PC-9 (cell line): Measurements from ENCODE around the gene ZNF699. TPM values are rescaled to one million over a fixed set of nuclear protein-coding genes. Genes with fewer than 3 reads are reported as not detected.
"Not testable (repeated sequence)": the region's sequence is repeated elsewhere in the genome, so short reads cannot be mapped to it uniquely, and the experiment has no call there.

Source experiments
- BruUV-seq: library from RNA; stranded (reverse); fragments of 400-500 nt; replicated peaks from 2 replicates; lab custom pipeline; 2021; lab: Mats Ljungman, UMichigan
- CTCF ChIA-PET: fragments of 300-600 bp; sonication (Branson Sonifier 250); formaldehyde crosslinking; loops from one replicate; lab custom pipeline; 2022; ENCODE audit warnings: antibody characterized with exemption; lab: Charles Lee
- POLR2A ChIA-PET: fragments of 300-600 bp; sonication (Branson Sonifier 250); formaldehyde crosslinking; loops from one replicate; lab custom pipeline; 2022; ENCODE audit warnings: antibody characterized with exemption; ENCODE audit not compliant: unreplicated experiment; lab: Charles Lee
- DNase-seq, 2 experiments: peaks; one replicate each; pipeline versions ENCODE4 v3.0.0 to v3.0.0-alpha.2; 2015 to 2022; ENCODE audit warnings: mixed read lengths in 1 of 2
- H2AFZ ChIP-seq: fragments of 200-600 bp; sonication (generic); 2 replicates; pipeline ENCODE4 v1.8.1; 2017; ENCODE audit warnings: antibody characterized with exemption
- H3F3A ChIP-seq: fragments of 200-600 bp; sonication (generic); 2 replicates; pipeline ENCODE4 v1.8.1; 2017; ENCODE audit warnings: antibody characterized with exemption, mild to moderate bottlenecking, low read depth; ENCODE audit not compliant: insufficient read depth
- H3K27ac ChIP-seq: fragments of 200-600 bp; sonication (generic); 2 replicates; pipeline ENCODE4 v1.6.1; 2016; ENCODE audit warnings: mixed run types
- H3K27me3 ChIP-seq: fragments of 200-600 bp; sonication (generic); 2 replicates; pipeline ENCODE4 v1.6.1; 2016; ENCODE audit warnings: low read depth, mixed run types; ENCODE audit not compliant: insufficient read depth
- H3K36me3 ChIP-seq: fragments of 200-600 bp; sonication (generic); 2 replicates; pipeline ENCODE4 v1.6.1; 2016; ENCODE audit warnings: low read depth, mixed run types
- H3K4me1 ChIP-seq: fragments of 200-600 bp; sonication (generic); replicated peaks from 2 replicates; pipeline ENCODE4 v1.6.1; 2016; ENCODE audit warnings: mixed run types; ENCODE audit not compliant: insufficient read depth
- H3K4me2 ChIP-seq: fragments of 200-600 bp; sonication (generic); 2 replicates; pipeline ENCODE4 v1.6.1; 2017; ENCODE audit warnings: mixed run types
- H3K4me3 ChIP-seq: fragments of 200-600 bp; sonication (generic); 2 replicates; pipeline ENCODE4 v1.6.1; 2016; ENCODE audit warnings: mixed run types
- H3K79me2 ChIP-seq: fragments of 200-600 bp; sonication (generic); 2 replicates; pipeline ENCODE4 v1.6.1; 2017; ENCODE audit warnings: low read depth, mixed run types
- H3K9me2 ChIP-seq: fragments of 200-600 bp; sonication (generic); 2 replicates; pipeline ENCODE4 v1.8.1; 2017; ENCODE audit warnings: mild to moderate bottlenecking; ENCODE audit not compliant: insufficient read depth
- H3K9me3 ChIP-seq: fragments of 200-600 bp; sonication (generic); 2 replicates; pipeline ENCODE4 v1.8.1; 2016; ENCODE audit warnings: low read depth; ENCODE audit not compliant: insufficient read depth
- H4K20me1 ChIP-seq: fragments of 200-600 bp; sonication (generic); 2 replicates; pipeline ENCODE4 v1.8.1; 2017; ENCODE audit not compliant: insufficient read depth
- EZH2 ChIP-seq: fragments of 200-600 bp; sonication (generic); IDR thresholded peaks from 2 replicates; pipeline ENCODE4 v1.8.0; 2017; ENCODE audit warnings: antibody characterized with exemption, low read depth
- intact Hi-C: fragments of 100-400 bp; cut with micrococcal nuclease; formaldehyde crosslinking; loops from one replicate; pipeline ENCODE4 v1.10.0; 2022; ENCODE audit not compliant: unreplicated experiment
- total RNA-seq: library from RNA; stranded (reverse); gene quantifications from 2 replicates; pipeline ENCODE4 v1.2.3, GENCODE V29; 2021
- TF ChIP-seq, protein P1 (sequence below): fragments of 200-600 bp; sonication (generic); conservative IDR thresholded peaks from 2 replicates; pipeline ENCODE4 v1.6.1; 2017; ENCODE audit warnings: mixed run types, antibody characterized with exemption, mild to moderate bottlenecking, moderate library complexity

ZNF699 gene
- total RNA-seq, 1 experiment from 2014 or later, result 2.2 TPM

DNA sequence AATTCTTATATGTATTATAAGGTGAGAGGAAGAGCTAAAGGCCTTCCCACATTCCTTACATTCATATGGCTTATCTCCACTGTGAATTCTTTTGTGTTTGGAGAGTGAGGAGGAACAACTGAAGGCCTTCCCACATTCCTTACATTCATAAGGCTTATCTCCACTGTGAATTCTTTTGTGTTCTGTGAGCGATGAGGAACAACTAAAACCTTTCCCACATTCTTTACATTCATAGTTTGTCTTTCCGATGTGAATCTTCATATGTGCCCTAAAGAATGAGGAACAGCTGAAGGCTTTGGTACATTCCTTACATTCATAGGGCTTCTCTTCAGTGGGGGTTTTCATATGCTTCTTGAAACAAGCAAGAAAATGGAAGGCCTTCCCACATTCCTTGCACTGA lies 13.3 kb downstream of the ZNF699 start:
- H3K9me2 ChIP-seq, result no peaks in the 10 kb centered on the region
- CTCF ChIA-PET, result interaction anchor here (0.5 kb wide), 1 partner anchor 1323 kb away, joined by 15 read pairs; no protein-coding TSS in a partner anchor
- POLR2A ChIA-PET, result no interaction called here
- intact Hi-C loops, result no loop called here
- no peak overlapping the region for H3K4me2 ChIP-seq
- TF ChIP-seq, protein P1, sequence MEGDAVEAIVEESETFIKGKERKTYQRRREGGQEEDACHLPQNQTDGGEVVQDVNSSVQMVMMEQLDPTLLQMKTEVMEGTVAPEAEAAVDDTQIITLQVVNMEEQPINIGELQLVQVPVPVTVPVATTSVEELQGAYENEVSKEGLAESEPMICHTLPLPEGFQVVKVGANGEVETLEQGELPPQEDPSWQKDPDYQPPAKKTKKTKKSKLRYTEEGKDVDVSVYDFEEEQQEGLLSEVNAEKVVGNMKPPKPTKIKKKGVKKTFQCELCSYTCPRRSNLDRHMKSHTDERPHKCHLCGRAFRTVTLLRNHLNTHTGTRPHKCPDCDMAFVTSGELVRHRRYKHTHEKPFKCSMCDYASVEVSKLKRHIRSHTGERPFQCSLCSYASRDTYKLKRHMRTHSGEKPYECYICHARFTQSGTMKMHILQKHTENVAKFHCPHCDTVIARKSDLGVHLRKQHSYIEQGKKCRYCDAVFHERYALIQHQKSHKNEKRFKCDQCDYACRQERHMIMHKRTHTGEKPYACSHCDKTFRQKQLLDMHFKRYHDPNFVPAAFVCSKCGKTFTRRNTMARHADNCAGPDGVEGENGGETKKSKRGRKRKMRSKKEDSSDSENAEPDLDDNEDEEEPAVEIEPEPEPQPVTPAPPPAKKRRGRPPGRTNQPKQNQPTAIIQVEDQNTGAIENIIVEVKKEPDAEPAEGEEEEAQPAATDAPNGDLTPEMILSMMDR, result no peak
- no peak for TF ChIP-seq EZH2
- no peaks in the 10 kb centered on the region for H3F3A ChIP-seq
- no peak overlapping the region for H3K4me3 ChIP-seq
- DNase-seq, result no peak
- no peak overlapping the region for H3K27ac ChIP-seq
- no peaks in the 10 kb centered on the region for H3K4me1 ChIP-seq
- no peaks in the 10 kb centered on the region for H3K79me2 ChIP-seq
- peaks cover 15% of the 10 kb centered on the region for H3K36me3 ChIP-seq
- H2AFZ ChIP-seq, result no peak overlapping the region
- no TSS peak for BruUV-seq
- H3K9me3 ChIP-seq, result peaks cover 56% of the 10 kb centered on the region
- no peaks in the 10 kb centered on the region for H3K27me3 ChIP-seq
- no peaks in the 10 kb centered on the region for H4K20me1 ChIP-seq

DNA sequence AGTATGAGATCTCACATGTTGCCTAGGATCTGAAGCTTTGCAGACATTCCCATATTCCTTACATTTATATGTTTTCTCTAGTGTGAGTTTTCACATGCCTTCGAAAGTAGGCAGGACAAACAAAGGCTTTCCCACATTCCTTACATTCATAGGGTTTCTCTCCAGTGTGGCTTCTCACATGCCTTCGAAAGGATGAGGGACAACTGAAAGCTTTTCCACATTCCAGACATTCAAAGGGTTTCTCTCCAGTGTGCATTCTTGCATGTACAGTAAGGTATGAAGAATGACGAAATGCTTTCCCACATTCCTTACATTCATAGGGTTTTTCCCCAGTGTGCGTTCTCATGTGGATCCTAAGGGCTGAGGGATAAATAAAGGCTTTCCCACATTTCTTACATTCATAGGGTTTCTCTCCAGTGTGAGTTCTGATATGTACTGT lies 14.2 kb downstream of the ZNF699 start:
- no peak overlapping the region for H2AFZ ChIP-seq
- H3K27me3 ChIP-seq, result no peaks in the 10 kb centered on the region
- no peak overlapping the region for H3K4me3 ChIP-seq
- TF ChIP-seq EZH2, result no peak
- TF ChIP-seq, protein P1, result no peak
- no peak for DNase-seq
- H3F3A ChIP-seq, result no peaks in the 10 kb centered on the region
- no peaks in the 10 kb centered on the region for H3K9me2 ChIP-seq
- H3K79me2 ChIP-seq, result no peaks in the 10 kb centered on the region
- ChIA-PET CTCF (no interaction called here), POLR2A (no interaction called here)
- no peaks in the 10 kb centered on the region for H4K20me1 ChIP-seq
- H3K27ac ChIP-seq, result no peak overlapping the region
- no peaks in the 10 kb centered on the region for H3K4me1 ChIP-seq
- peaks cover 59% of the 10 kb centered on the region for H3K9me3 ChIP-seq
- H3K36me3 ChIP-seq, result peaks cover 15% of the 10 kb centered on the region
- BruUV-seq, result no TSS peak
- H3K4me2 ChIP-seq, result no peak overlapping the region
- intact Hi-C loops, result no loop called here

DNA sequence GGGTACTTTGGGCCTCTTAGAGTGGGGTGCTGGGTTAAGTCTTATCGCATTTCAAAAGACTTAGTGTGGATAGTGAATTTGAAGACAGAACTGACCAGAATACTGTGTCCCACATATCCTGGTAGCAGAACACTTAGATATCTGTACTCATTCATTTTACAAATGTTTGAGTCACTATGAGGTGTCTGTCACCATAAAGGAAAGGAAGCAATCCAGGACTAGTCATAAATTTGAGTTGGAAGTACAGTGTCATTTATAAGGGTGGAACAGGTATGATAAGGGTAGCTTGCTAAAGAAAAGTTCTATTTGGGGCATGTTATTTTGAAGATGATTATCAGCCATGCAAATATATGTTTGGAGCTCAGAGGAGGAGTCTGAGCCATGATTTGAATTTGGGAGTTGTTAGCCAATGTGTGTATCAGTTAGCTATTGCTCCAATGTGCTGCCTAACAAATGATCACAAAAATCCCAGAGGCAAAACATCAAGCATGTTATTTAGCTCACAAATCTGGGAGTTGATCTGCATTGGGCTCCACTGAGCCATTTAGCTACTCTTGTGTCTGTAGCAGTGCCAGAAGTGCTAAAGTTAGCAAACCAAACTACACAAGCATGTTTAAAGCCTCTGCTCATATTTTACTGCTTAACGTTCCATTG lies 20.3 kb downstream of the ZNF699 start:
- Histone ChIP-seq H3K9me3 (peaks cover 25% of the 10 kb centered on the region), H3K4me2 (no peak overlapping the region), H3K27ac (no peak overlapping the region), H3K9me2 (no peaks in the 10 kb centered on the region), H3K27me3 (no peaks in the 10 kb centered on the region), H3K4me3 (no peak overlapping the region), H3F3A (no peaks in the 10 kb centered on the region), H2AFZ (no peak overlapping the region), H3K4me1 (no peaks in the 10 kb centered on the region), H3K79me2 (no peaks in the 10 kb centered on the region), H4K20me1 (no peaks in the 10 kb centered on the region), H3K36me3 (no peaks in the 10 kb centered on the region)
- no TSS peak for BruUV-seq
- intact Hi-C loops, result no loop called here
- DNase-seq, result no peak
- ChIA-PET POLR2A (no interaction called here), CTCF (no interaction called here)
- no peak for TF ChIP-seq EZH2
- TF ChIP-seq, protein P1, result no peak

DNA sequence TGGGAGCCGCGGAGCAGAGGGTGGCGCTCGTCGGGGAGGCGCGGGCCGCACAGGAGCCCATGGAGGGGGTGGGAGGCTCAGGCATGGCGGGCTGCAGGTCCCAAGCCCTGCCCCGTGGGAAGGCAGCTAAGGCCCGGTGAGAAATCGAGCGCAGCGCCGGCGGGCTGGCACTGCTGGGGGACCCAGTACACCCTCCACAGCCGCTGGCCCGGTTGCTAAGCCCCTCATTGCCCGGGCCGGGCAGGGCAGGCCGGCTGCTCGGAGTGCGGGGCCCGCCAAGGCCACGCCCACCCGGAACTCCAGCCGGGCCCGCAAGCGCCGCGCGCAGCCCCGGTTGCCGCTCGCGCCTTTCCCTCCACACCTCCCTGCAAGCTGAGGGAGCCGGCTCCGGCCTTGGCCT lies 26.2 kb downstream of the ZNF699 start:
- H3K27ac ChIP-seq, DNase-seq, H3K36me3 ChIP-seq, CTCF ChIA-PET, BruUV-seq, H4K20me1 ChIP-seq, H3K4me2 ChIP-seq, H3K9me3 ChIP-seq, H3K79me2 ChIP-seq, H3K4me1 ChIP-seq, intact Hi-C loops, POLR2A ChIA-PET, H3F3A ChIP-seq, H3K4me3 ChIP-seq, H3K9me2 ChIP-seq, H2AFZ ChIP-seq: not testable (repeated sequence)
- H3K27me3 ChIP-seq, result peaks cover 39% of the 10 kb centered on the region
